GM21528 (cell line): ENCODE measurements around the gene GATB.

ENCODE experiments used
- ATAC-seq: cut with Tn5 transposase; IDR thresholded peaks from one replicate; pipeline ENCODE4 v1.9.1; 2021; ENCODE audit warnings: mild to moderate bottlenecking, moderate library complexity; ENCODE audit not compliant: unreplicated experiment, low FRiP score

The GATB gene

GRCh38 chr4:151658959-151659600 is 101.7 kb downstream of the GATB start:
- ATAC-seq = no peak

- ATAC-seq = no peak
Observed at GRCh38 chr4:151657896-151658295, 102.9 kb downstream of the GATB start.

- ATAC-seq = no peak
Observed at GRCh38 chr4:151656058-151656457, 104.7 kb downstream of the GATB start.

DNA sequence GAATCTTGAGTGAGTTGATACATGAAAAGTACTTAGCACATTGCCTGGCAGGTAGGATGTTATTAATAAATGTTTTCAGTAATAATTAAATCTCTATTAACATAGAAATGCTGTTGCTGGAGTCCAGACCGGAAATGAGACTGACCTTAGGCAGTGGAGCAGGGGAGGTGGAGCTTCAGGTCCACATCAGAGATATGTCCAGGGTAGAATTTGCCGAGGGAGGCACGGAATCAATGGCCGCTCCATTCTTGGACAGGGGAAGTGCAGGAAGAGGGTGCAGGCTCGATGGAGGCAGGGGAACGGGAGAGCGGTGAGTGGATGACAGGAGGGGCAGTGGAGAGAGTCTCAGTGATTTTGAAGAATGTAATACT is 107.3 kb downstream of the GATB start:
- ATAC-seq = no peak

DNA sequence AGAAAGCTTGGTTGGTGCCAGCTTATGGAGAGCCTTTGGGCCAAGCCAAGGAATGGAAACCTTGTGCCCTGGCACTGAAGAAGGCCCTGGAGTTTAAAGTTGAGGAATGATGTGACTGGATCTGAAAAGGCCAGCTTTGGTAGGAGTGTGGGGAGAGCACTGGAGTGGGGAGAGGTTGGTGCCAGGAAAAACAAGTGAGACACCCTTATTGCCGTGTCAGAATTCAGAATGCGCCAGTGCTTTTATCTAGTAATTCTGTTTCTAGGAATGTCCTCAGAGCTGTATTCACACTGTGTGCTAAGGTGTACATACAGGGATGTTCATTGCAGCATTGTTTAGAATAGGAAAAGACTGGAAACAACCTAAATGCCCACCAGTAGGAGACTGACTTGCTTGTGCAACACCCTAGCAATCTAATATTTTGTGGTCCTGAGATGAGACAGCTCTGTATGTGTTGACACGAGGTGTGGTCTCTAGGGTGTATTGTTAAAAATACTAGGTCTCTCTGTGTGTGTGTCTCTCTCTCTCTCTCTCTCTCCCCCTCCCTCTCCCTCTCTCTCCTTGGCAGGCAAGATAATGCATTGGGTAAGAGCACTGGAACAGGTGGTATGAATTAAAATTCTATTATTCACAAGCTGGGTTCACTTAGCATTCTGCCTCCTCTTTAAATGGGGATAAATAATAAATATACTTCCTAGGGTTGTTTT is 107.8 kb downstream of the GATB start:
- ATAC-seq = no peak

DNA sequence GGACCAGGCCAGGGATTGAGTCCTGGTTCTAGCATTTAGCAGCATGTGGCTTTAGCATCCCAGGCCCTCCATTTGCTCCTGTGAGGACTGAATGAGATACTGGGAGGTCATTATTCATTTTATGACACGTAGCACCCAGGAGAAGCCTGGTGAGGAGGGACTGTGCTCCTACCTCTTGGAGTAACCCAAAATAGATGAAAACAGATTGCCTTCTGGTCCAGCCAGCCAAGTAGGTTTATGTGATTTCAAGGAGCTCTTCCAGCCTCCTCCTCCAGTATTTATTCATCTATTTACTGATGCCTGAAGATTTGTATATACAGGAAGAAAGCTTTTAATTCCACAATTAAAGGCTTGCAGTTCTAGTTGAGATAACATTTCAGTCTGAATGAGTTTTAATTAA is 109.3 kb downstream of the GATB start:
- no peak for ATAC-seq

DNA sequence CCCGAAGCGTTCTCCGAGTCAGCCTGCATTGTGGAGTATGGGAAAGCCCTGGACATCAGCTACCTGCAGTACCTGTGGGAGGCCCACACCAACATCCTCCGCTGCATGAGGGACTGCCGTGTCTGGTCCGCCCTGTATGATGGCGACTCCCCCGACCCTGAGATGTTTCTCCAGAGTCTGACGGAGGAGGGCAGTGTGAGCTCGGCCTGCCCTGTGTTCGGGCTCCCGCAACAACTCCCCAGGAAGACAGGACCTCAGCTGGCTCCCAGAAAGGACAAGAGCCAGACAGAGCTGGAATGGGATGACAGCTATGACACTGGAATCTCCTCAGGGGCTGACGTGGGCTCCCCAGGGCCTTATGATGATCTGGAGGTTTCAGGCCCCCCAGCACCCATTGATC is 111.3 kb downstream of the GATB start:
- no peak for ATAC-seq

DNA sequence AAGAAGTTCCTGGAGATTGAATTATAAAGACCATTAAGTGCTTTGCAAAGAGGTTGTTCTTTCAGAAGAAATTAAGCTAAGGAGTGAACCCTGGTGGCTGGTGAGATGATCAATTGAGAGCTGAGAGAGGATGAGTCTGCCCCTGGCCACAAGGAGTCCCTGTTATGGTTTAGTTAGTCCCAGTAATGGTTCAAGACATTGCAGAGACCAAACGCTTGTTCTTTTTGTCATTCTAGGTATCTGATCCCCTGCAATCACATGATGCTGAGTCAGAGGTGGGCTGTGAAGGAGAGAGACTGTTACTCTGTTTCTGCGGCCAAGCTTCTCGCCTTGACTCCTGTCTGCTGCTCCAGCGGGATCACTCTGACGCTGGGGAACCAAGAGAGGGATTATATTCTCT is 114.5 kb downstream of the GATB start:
- no peak for ATAC-seq

GRCh38 chr4:151644622-151645021 is 116.2 kb downstream of the GATB start:
- ATAC-seq = no peak

GRCh38 chr4:151643564-151643963 is 117.2 kb downstream of the GATB start:
- no peak for ATAC-seq

DNA sequence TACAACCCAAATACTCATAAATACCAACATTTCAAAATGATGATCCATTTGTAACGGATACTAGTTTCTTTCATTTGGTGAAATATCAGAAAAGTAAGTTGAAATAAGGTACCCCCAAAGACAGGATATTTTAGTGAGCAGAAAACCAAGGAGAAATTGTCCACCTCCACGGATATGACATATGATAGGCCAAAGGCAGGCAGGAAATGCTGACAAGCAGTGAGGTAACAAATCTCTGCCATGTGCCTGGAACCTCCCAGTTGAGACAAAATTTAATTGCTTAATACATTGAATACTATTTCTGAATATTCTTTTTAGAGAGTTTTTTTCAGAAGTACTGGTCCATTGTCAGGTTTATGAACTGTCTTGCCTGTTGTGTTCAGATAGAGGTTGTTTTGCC is 118.8 kb downstream of the GATB start:
- ATAC-seq = no peak

GRCh38 chr4:151641167-151641566 is 119.6 kb downstream of the GATB start:
- no peak for ATAC-seq

DNA sequence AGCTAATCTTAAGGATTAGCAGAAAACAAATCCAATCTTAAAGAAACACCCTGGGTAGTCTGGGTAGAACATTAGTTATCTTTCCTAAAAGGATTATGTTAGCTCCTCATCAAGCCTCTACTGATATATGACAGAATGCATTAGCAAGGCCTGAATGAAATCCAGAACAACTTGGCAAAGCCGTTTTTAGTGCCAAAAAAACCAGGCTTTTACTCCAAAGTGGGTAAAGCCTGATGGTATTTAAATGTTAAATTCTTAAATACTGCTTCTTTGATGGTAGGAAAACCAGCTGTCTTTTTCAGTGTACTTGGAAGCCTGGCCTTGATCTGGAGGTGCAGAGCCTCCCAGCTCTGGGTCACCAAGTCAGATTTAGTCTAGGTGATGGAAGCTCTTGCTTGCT is 120.4 kb downstream of the GATB start:
- ATAC-seq = no peak

GRCh38 chr4:151638295-151638858 is 122.4 kb downstream of the GATB start:
- ATAC-seq = no peak

- no peak for ATAC-seq
Observed at GRCh38 chr4:151631349-151631748, 129.5 kb downstream of the GATB start.

DNA sequence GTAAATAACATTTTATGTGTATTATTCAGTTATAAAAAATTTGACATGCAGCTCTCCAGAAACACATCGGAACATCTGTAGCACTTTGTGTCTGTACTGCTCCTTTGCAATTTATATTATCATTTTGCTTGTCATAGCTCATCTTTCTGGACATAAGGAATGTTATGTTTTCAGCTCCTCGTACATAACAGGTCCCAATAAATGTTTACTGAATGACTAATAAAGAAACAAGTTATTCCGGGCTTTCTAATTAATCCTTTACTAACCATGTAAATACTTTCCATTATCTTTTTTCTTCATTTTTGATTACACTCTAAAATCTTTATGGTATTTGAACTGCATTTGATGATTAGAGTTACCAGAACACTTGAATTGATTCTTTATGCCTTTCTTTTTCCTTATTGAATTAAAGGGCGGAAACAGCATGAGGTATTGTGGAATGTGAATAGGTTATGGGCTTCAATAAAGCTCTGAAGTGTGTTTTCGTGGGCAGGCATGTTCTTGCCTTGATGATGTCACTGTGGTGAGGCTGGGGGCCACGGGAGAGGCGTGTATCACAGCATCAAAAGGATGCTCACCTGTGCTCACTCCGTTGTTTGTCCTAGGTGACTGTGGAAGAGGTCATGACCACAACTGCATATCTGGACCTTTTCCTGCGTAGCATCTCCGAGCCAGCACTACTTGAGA is 131.6 kb downstream of the GATB start:
- no peak for ATAC-seq

DNA sequence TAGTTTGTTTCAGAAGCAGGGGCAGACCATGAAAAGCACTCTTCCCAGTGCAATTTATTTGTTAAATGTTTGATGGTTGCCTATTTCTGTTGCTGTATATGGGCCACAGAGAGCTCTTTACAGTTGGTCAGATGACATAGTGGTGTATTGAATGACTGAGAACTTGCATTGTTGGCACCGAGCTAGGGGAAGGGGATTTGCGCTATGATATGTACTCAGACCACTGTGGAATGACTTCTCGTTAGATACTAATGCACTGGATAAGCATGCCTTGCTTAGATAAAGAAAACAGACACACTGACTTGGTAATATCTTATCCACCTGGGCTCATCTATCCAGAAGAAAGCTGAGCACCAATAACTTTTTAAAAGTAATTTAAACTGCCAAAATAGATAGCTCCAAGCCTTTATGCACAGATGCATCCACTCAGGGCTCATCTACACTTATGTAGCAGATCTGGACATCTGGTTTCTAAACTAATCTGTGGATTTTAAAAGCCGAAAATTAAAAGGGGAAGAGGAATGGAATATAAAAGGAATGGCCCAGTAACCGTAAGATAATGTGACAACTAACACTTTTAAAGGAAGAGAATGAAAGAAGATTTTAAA is 132.7 kb downstream of the GATB start:
- no peak for ATAC-seq

DNA sequence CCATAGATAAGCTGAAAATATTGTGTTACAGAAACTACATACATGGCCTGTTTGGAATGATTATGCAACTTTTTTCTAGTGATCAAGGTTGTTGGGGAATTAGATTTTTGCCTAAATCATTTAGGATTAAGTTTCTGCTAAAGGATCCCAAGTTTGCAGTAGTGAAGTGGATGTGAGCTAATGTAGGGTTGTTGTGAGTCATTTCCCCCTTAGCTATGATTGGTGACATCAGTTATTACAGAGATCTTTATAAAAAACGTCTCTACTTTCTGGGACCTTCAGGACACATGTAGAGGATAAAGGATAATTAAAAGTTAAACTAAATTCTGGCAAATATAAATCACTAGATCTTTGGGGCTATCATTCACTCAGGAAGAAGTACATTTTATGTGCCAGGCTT is 133.3 kb downstream of the GATB start:
- ATAC-seq = no peak

DNA sequence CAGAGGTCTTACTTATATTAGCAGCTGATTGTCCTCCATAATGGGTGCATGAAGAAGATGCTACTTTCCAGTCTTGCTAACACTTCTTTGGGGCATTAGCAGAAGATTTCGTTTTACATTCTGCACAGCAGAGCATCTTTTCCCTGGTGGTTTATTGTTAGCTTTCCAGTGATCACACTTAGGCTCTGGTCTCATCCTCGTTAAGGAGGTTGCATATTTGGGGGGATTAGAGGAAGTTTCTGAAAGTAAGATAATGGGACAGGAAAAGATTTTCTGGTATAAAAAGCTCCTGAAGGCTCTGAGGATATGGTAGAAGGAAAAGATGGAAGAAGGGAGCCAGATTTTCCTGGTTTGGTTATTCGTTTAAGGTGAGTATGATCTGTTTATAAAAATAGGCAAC is 134.1 kb downstream of the GATB start:
- ATAC-seq = no peak

- no peak for ATAC-seq
Observed at GRCh38 chr4:151626228-151626627, 134.6 kb downstream of the GATB start.
